Mesendoderm (in vitro differentiated cells): ENCODE measurements around the gene HS6ST1.
A peak's percentile ranks its signal among the peaks of the same experiment; 100 is the strongest.

Experiments
- DNase-seq: peaks from one replicate; pipeline ENCODE4 v3.0.0; 2013
- H2AK5ac ChIP-seq: 2 replicates; pipeline ENCODE4 v1.6.1; 2013; ENCODE audit warnings: low read length, inconsistent platforms
- H2BK120ac ChIP-seq: 2 replicates; pipeline ENCODE4 v1.6.1; 2013; ENCODE audit warnings: low read depth, mild to moderate bottlenecking, low read length, moderate library complexity, mixed read lengths
- H2BK15ac ChIP-seq: replicated peaks from 2 replicates; pipeline ENCODE4 v1.6.1; 2013; ENCODE audit warnings: low read depth, mild to moderate bottlenecking, moderate library complexity
- H2BK5ac ChIP-seq: 2 replicates; pipeline ENCODE4 v1.6.1; 2013; ENCODE audit warnings: low read length, inconsistent platforms
- H3K18ac ChIP-seq: 2 replicates; pipeline ENCODE4 v1.6.1; 2013; ENCODE audit warnings: mild to moderate bottlenecking, low read length, mixed read lengths
- H3K23ac ChIP-seq: one replicate; pipeline ENCODE4 v1.6.1; 2013; ENCODE audit warnings: low read length
- H3K27ac ChIP-seq: 2 replicates; pipeline ENCODE4 v1.5.1; 2013; ENCODE audit warnings: low read depth, mild to moderate bottlenecking, inconsistent platforms, low read length, moderate library complexity
- H3K27me3 ChIP-seq: 2 replicates; pipeline ENCODE4 v1.6.1; 2013; ENCODE audit warnings: low read length, control low read depth, mild to moderate bottlenecking, inconsistent platforms; ENCODE audit not compliant: insufficient read depth, poor library complexity
- H3K36me3 ChIP-seq: 2 replicates; pipeline ENCODE4 v1.6.1; 2013; ENCODE audit warnings: low read length, inconsistent platforms; ENCODE audit not compliant: control insufficient read depth, insufficient read depth
- H3K4ac ChIP-seq: one replicate; pipeline ENCODE4 v1.6.1; 2013; ENCODE audit warnings: low read depth, mild to moderate bottlenecking, low read length, moderate library complexity
- H3K4me1 ChIP-seq: 2 replicates; pipeline ENCODE4 v1.6.1; 2013; ENCODE audit warnings: low read depth, low read length, inconsistent platforms; ENCODE audit not compliant: control insufficient read depth
- H3K4me2 ChIP-seq: 2 replicates; pipeline ENCODE4 v1.6.1; 2013; ENCODE audit warnings: low read length
- H3K4me3 ChIP-seq: 2 replicates; pipeline ENCODE4 v1.5.1; 2013; ENCODE audit warnings: mild to moderate bottlenecking, low read length
- H3K56ac ChIP-seq: one replicate; pipeline ENCODE4 v1.6.1; 2013; ENCODE audit warnings: low read length
- H3K79me1 ChIP-seq: 2 replicates; pipeline ENCODE4 v1.6.1; 2013; ENCODE audit warnings: low read length, inconsistent platforms
- H3K79me2 ChIP-seq: 2 replicates; pipeline ENCODE4 v1.6.1; 2013; ENCODE audit warnings: mild to moderate bottlenecking, low read length; ENCODE audit not compliant: control insufficient read depth, insufficient read depth
- H3K9ac ChIP-seq: 2 replicates; pipeline ENCODE4 v1.6.1; 2013; ENCODE audit warnings: low read length, inconsistent platforms
- H4K5ac ChIP-seq: one replicate; pipeline ENCODE4 v1.6.1; 2013; ENCODE audit warnings: low read length
- H4K8ac ChIP-seq: one replicate; pipeline ENCODE4 v1.6.1; 2013; ENCODE audit warnings: low read depth, mild to moderate bottlenecking, control low read depth, low read length, moderate library complexity
- WGBS: extraction: QIAGEN DNeasy Blood & Tissue Kit; methylation state at CpG from one replicate; pipeline ENCODE4 v1.1.7; 2013; ENCODE audit warnings: low lambda C conversion rate, missing lambda C conversion rate; ENCODE audit not compliant: insufficient coverage; ENCODE audit errors: extremely low coverage; 5-methylcytosine and 5-hydroxymethylcytosine counted together

Gene HS6ST1

DNA sequence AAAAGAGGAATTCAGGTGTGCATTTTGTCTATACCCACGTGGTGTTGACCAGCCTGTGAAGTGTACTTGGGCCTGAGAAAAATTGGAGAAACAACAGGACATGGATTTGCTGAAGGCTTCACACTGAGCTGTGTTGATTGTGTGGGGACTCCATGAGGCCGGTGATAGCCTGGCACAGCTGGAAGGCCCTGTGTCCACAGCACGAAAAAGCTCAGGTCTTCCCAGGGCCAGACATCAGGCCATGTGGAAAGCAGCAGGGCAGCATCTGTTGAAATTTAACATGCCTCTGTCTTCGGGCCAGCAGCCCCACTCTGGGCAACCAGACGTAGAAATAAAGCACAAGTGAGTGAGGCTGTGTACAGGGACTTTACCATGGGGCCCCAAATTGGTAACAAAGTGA lies 84.1 kb downstream of the HS6ST1 start:
- Histone ChIP-seq H2BK120ac (no peak overlapping the region), H3K23ac (no peak overlapping the region)

DNA sequence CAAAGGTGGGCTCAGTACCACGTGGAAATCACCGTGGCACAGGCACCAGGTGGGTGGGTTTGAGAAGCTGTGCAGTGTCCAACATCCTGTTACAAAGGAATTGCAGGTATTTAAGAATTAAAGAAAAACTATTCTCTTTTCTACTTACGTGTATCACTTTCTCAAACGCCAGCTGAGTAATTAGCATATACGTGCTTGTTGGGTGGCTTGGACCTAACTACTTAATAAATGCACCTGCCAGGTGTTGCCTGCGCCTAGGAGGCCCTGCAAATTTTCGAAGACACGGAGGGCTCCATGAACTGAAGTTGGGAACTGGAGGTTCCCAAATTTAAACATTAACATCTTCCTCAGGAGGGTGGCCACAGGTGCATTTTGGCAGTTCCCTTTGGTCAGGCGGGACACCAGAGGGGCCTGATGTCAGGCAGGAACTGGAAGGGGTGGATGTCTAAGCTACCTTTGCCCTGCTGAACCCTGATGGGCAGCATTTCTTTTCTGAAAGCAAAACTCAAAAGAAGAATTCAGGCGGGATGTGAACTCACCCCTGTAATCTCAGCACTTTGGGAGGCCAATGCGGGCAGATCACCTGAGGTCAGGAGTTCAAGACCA lies 84.8 kb downstream of the HS6ST1 start:
- no peak overlapping the region for H2AK5ac ChIP-seq
- peak overlapping the region; percentile 22 for H3K18ac ChIP-seq
- WGBS: no CpG with 5 or more reads among the region's 11 CpGs
- no peak overlapping the region for H2BK15ac ChIP-seq
- no peak overlapping the region for H4K5ac ChIP-seq
- no peaks in the 10 kb centered on the region for H3K79me2 ChIP-seq
- peak; percentile 33 for DNase-seq
- H2BK120ac ChIP-seq: no peak overlapping the region
- no peak overlapping the region for H3K23ac ChIP-seq
- H4K8ac ChIP-seq: no peak overlapping the region
- H3K36me3 ChIP-seq: no peaks in the 10 kb centered on the region
- no peak overlapping the region for H3K4ac ChIP-seq
- H3K9ac ChIP-seq: peak overlapping the region; percentile 37
- peaks cover 2% of the 10 kb centered on the region for H3K4me1 ChIP-seq
- H3K56ac ChIP-seq: peak overlapping the region; percentile 80
- no peak overlapping the region for H3K4me3 ChIP-seq
- no peak overlapping the region for H3K27ac ChIP-seq
- peak overlapping the region; percentile 51 for H3K4me2 ChIP-seq
- H3K79me1 ChIP-seq: no peaks in the 10 kb centered on the region
- peak overlapping the region; percentile 57 for H2BK5ac ChIP-seq
- no peaks in the 10 kb centered on the region for H3K27me3 ChIP-seq

More for the DNA sequence above, 84.1 kb downstream of the HS6ST1 start:
- H2AK5ac ChIP-seq: no peak overlapping the region
- no peak overlapping the region for H2BK15ac ChIP-seq
- no CpG with 5 or more reads among the region's 5 CpGs for WGBS
- H3K4ac ChIP-seq: no peak overlapping the region
- H3K36me3 ChIP-seq: no peaks in the 10 kb centered on the region
- no peak overlapping the region for H4K5ac ChIP-seq
- no peak overlapping the region for H3K18ac ChIP-seq
- DNase-seq: peak; percentile 90
- H3K27me3 ChIP-seq: no peaks in the 10 kb centered on the region
- H3K79me2 ChIP-seq: no peaks in the 10 kb centered on the region
- peak overlapping the region; percentile 54 for H3K56ac ChIP-seq
- H3K4me1 ChIP-seq: peaks cover 2% of the 10 kb centered on the region
- no peak overlapping the region for H3K4me3 ChIP-seq
- H2BK5ac ChIP-seq: peak overlapping the region; percentile 70
- H3K4me2 ChIP-seq: no peak overlapping the region
- H4K8ac ChIP-seq: no peak overlapping the region
- H3K27ac ChIP-seq: peak overlapping the region; percentile 34
- H3K79me1 ChIP-seq: no peaks in the 10 kb centered on the region
- no peak overlapping the region for H3K9ac ChIP-seq

DNA sequence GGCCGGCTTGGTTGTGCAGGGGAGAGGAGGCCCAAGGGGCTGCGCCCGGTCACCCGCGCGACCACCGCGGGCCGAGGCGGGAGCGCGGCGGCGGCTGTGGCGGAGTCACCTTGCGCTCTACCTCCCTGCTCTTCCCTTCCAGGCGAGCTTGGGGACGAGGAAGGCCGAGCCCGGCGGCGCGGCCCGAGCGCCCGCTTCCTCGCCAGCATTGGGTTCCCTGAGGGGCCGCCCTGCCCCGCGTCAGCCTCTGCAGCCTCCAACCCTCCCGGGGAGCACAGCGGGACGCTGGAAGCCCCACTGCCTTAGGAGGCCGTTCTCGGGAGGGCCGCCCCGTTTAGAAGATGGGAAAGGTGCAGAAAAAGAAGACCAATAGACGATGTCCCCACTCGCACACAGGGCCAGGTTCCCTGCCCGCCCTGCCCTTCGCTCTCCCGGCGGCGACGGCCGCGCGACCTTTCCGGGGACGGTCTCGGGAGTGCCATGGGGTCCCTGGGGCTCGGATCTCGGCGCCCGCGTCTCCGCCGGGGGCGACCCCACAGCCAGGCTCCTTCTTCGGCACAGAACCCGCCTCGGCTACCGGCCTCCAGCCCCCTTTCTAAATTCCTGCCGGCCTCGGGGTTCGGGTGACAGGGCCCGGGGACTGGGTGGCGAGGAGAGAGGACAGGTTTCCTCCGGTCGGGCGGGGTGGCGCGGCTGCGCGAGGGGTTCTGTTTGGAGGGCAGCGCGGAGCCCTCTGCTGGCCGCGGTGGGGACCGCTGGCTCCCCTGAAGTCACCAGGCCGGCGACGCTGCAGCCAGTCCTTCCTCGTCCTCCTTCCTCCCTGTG lies 85.5 kb downstream of the HS6ST1 start:
- no CpG with 5 or more reads among the region's 84 CpGs for WGBS
- Histone ChIP-seq H2BK15ac (no peak overlapping the region), H3K36me3 (no peaks in the 10 kb centered on the region), H3K23ac (peak overlapping the region; percentile 37), H2BK120ac (no peak overlapping the region), H3K79me2 (no peaks in the 10 kb centered on the region), H4K8ac (no peak overlapping the region), H3K27ac (no peak overlapping the region), H3K18ac (peak overlapping the region; percentile 42), H3K4me3 (peak overlapping the region; percentile 19), H2BK5ac (peak overlapping the region; percentile 57), H2AK5ac (no peak overlapping the region), H3K4me1 (peaks cover 2% of the 10 kb centered on the region), H3K27me3 (no peaks in the 10 kb centered on the region), H3K4ac (no peak overlapping the region), H3K56ac (peak overlapping the region; percentile 90), H4K5ac (no peak overlapping the region), H3K4me2 (peak overlapping the region; percentile 86), H3K79me1 (no peaks in the 10 kb centered on the region), H3K9ac (peak overlapping the region; percentile 75)
- DNase-seq: peak; percentile 89

DNA sequence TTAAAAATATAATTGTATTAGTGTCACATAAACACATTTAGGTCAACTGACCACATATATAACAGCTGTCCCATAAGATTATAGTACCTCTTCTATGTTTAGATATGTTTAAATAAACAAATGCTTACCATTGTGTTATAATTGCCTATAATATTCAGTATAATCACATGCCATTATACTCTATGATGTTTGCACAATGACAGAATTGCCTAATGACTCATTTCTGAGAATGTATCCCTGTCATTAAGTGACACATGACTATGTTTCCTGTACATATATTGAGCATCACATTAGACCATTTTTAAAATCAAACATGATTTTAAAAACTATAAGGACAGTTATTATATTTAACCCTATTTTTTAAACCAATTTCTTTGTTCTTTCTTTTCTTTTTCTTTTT lies 89.8 kb downstream of the HS6ST1 start:
- H2BK15ac ChIP-seq: no peak overlapping the region
- no peak overlapping the region for H4K8ac ChIP-seq
- no peaks in the 10 kb centered on the region for H3K79me1 ChIP-seq
- no peak overlapping the region for H3K4ac ChIP-seq
- no peaks in the 10 kb centered on the region for H3K4me1 ChIP-seq
- no peak overlapping the region for H3K23ac ChIP-seq
- no peak overlapping the region for H3K27ac ChIP-seq
- H3K18ac ChIP-seq: no peak overlapping the region
- no peaks in the 10 kb centered on the region for H3K36me3 ChIP-seq
- no peak overlapping the region for H2AK5ac ChIP-seq
- H3K4me3 ChIP-seq: no peak overlapping the region
- no peak overlapping the region for H3K56ac ChIP-seq
- no peak overlapping the region for H3K4me2 ChIP-seq
- no peak overlapping the region for H3K9ac ChIP-seq
- H4K5ac ChIP-seq: no peak overlapping the region
- no peaks in the 10 kb centered on the region for H3K27me3 ChIP-seq
- no peak for DNase-seq
- H2BK5ac ChIP-seq: no peak overlapping the region
- no peaks in the 10 kb centered on the region for H3K79me2 ChIP-seq
- H2BK120ac ChIP-seq: no peak overlapping the region

DNA sequence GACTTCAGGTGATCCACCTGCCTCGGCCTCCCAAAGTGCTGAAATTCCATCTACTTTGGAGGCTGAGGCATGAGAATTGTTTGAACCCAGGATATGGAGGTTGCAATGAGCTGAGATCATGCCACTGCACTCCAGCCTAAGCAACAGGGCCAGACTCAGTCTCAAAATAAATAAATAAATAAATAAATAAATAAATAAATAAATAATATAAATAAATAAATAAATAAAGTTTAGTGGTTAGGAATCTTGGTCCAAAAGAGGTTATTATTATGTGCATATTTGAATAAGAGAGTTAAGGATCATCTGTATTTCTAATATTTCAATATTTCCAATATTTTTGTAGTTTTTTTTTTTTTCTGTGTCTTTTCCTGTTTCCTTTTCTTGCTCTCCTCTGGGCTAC lies 90.8 kb downstream of the HS6ST1 start:
- no peaks in the 10 kb centered on the region for H3K79me2 ChIP-seq
- no peak overlapping the region for H4K8ac ChIP-seq
- no peak overlapping the region for H3K56ac ChIP-seq
- H3K79me1 ChIP-seq: no peaks in the 10 kb centered on the region
- no peaks in the 10 kb centered on the region for H3K27me3 ChIP-seq
- H3K4me2 ChIP-seq: no peak overlapping the region
- no peak overlapping the region for H2BK5ac ChIP-seq
- no peak overlapping the region for H2AK5ac ChIP-seq
- no peak overlapping the region for H2BK15ac ChIP-seq
- no peaks in the 10 kb centered on the region for H3K36me3 ChIP-seq
- DNase-seq: no peak
- no peak overlapping the region for H3K4me3 ChIP-seq
- no peak overlapping the region for H4K5ac ChIP-seq
- H3K9ac ChIP-seq: no peak overlapping the region
- no peak overlapping the region for H3K18ac ChIP-seq
- no CpG with 5 or more reads among the region's 1 CpG for WGBS
- H3K27ac ChIP-seq: no peak overlapping the region
- no peak overlapping the region for H3K23ac ChIP-seq
- no peak overlapping the region for H2BK120ac ChIP-seq
- no peaks in the 10 kb centered on the region for H3K4me1 ChIP-seq
- no peak overlapping the region for H3K4ac ChIP-seq
